Peyer's patch (tissue), 4 donors: Measurements from ENCODE around the gene ARHGAP27.

Source experiments
- CTCF ChIP-seq, 6 experiments: fragments of 450-650 bp in 4 of 6; fragments of 200-600 bp in 2 of 6; sonication (generic) in 1 of 6; IDR thresholded peaks; one replicate each; pipeline ENCODE4 v1.5.1; 2017 to 2019; ENCODE audit warnings: antibody characterized with exemption in 6 of 6, mild to moderate bottlenecking in 3 of 6, moderate library complexity in 1 of 6
- POLR2A ChIP-seq, 2 donors: fragments of 450-650 bp; IDR thresholded peaks; one replicate each; pipeline ENCODE4 v1.5.1; 2017; ENCODE audit warnings: antibody characterized with exemption in 2 of 2, mild to moderate bottlenecking in 2 of 2, moderate library complexity in 2 of 2

GRCh38 chr17:45433159-45433535, 477 bp upstream of the ARHGAP27 start:
- TF ChIP-seq POLR2A (IDR thresholded peaks at IDR 0.05) = no peak
- no peak for TF ChIP-seq CTCF (IDR thresholded peaks at IDR 0.05)
